ENCODE measurements around the gene GADD45GIP1. TPM values are rescaled to one million over a fixed set of nuclear protein-coding genes. Genes with fewer than 3 reads are reported as not detected.

The GADD45GIP1 gene
- total and polyA plus RNA-seq, 12 donors, result 16.5 to 213 (median 49.5) TPM

DNA sequence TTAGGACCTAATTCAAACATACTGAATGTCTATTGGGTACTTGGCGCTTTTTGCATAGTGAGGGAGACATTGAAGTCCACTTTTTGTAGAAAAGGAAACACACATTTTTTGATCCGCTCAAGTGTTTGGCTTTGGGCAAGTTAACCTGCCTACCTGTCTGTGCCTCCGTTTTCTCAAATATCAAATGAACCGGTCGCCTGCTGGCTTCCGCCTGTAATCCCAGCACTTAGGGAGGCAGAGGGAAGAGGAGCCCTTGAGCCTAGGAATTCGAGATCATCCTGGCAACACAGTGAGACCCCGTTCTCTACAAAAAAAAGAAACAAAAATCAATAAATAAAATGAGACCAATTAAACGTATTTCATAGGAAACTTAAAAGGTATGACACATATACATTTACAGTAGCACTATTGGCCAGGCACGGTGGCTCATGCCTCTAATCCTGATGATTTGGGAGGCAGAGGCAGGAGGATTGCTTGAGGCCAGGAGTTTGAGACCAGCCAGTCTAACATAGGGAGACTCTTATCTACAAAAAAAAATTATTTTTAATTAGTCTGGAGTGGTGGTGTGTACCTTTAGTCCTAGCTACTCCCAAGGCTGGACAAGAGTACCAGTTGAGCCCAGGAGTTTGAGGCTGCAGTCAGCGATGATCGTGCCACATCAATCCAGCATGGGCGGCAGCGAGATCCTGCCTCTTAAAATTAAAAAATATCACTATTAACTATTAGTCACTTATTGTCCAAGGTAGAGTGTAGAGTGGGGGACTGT is 10.1 kb downstream of the GADD45GIP1 start:
- no peak for TF ChIP-seq CTCF (IDR thresholded peaks at IDR 0.05)
- TF ChIP-seq POLR2A (IDR thresholded peaks at IDR 0.05), result no peak
- peaks cover 0 to 19% of the 10 kb centered on the region in 2 donors for H3K4me1 ChIP-seq (replicated peaks in 1 of 2)
- H3K4me3 ChIP-seq, result peak overlapping the region in 2 of 4 donors; percentile 83 to 91
- H3K27ac ChIP-seq, result peak overlapping the region in 4 of 5 donors; percentile 83 to 98 (median 96)
- 60 to 63% (median 62%) methylated on average over 14 of the region's 14 CpGs for whole genome bisulfite sequencing, 4 donors
- no peaks in the 10 kb centered on the region for H3K9me3 ChIP-seq (replicated peaks in 1 of 3)
- intact Hi-C loops (cut with DNase I), result no loop called here
- no peaks in the 10 kb centered on the region for H3K27me3 ChIP-seq
- H3K36me3 ChIP-seq (replicated peaks in 1 of 2), result peaks cover 0 to 73% of the 10 kb centered on the region in 2 donors
- peak in 1 of 7 donors; percentile 22 for DNase-seq

- Histone ChIP-seq H3K36me3 (replicated peaks in 1 of 2) (peaks cover 0 to 74% of the 10 kb centered on the region in 2 donors), H3K27ac (peak overlapping the region; percentile 70 to 98 (median 94)), H3K27me3 (no peaks in the 10 kb centered on the region), H3K9me3 (replicated peaks in 1 of 3) (no peaks in the 10 kb centered on the region), H3K4me3 (peak overlapping the region in 3 of 4 donors; percentile 76 to 91 (median 83)), H3K4me1 (replicated peaks in 1 of 2) (peaks cover 0 to 26% of the 10 kb centered on the region in 2 donors)
- DNase-seq, result peak; percentile 75 to 87 (median 82)
- TF ChIP-seq POLR2A (IDR thresholded peaks at IDR 0.05) (no peak), CTCF (IDR thresholded peaks at IDR 0.05) (no peak)
- intact Hi-C loops (cut with DNase I), result no loop called here
- 0 to 1% (median 1%) methylated on average over 12 to 40 of the region's 40 CpGs for WGBS, 4 donors
Measured at GRCh38 chr19:12946092-12946721, 10.8 kb downstream of the GADD45GIP1 start.

- Histone ChIP-seq H3K36me3 (replicated peaks in 1 of 2) (peaks cover 0 to 74% of the 10 kb centered on the region in 2 donors), H3K27me3 (no peaks in the 10 kb centered on the region), H3K4me1 (replicated peaks in 1 of 2) (peaks cover 0 to 32% of the 10 kb centered on the region in 2 donors), H3K9me3 (replicated peaks in 1 of 3) (no peaks in the 10 kb centered on the region), H3K27ac (peak within 1 kb of the TSS; percentile 70 to 98 (median 94)), H3K4me3 (peak within 1 kb of the TSS in 3 of 4 donors; percentile 76 to 91 (median 83))
- TF ChIP-seq POLR2A (IDR thresholded peaks at IDR 0.05), result peak; percentile 85 to 90
- TF ChIP-seq CTCF (IDR thresholded peaks at IDR 0.05), result peak in 1 of 6 experiments; percentile 5
- intact Hi-C loops (cut with DNase I), result no loop called here
- DNase-seq, result peak; percentile 97 to 99 (median 99)
- WGBS, 4 donors, result 0 to 1% (median 0%) methylated on average over 24 to 62 of the region's 62 CpGs
Measured at GRCh38 chr19:12945479-12946091, 11.4 kb downstream of the GADD45GIP1 start, which contains the start of gene RAD23A. Gene RAD23A (plus strand): TSS chr19:12945862. CDS start chr19:12945949, 87 bp downstream.
